HepG2 (cell line): ENCODE data around the gene CAVIN2. TPM values are rescaled to one million over a fixed set of nuclear protein-coding genes. Genes with fewer than 3 reads are reported as not detected.

Experiments
- ATAC-seq: fragments of 200-7000 bp; cut with Tn5 transposase; 3 replicates; pipeline ENCODE4 v1.9.1; 2020; ENCODE audit warnings: mild to moderate bottlenecking, moderate library complexity
- BruUV-seq: library from RNA; stranded (reverse); fragments of 400-500 nt; replicated peaks from 2 replicates; lab custom pipeline; 2021; lab: Mats Ljungman, UMichigan
- CTCF ChIA-PET: fragments of 300-600 bp; formaldehyde crosslinking; extraction: SDS; loops from one replicate; lab custom pipeline; 2021; ENCODE audit warnings: low total read pairs, inconsistent platforms, low intra/inter-chr PET ratio; lab: Yijun Ruan, JAX
- POLR2A ChIA-PET: fragments of 350-600 bp; sonication (Branson Sonifier 250); formaldehyde crosslinking; loops from one replicate; lab custom pipeline; 2020; ENCODE audit warnings: antibody characterized with exemption, inconsistent platforms; lab: Yijun Ruan, JAX
- DNase-seq: peaks from one replicate; pipeline ENCODE4 v3.0.0-alpha.2; 2015; ENCODE audit warnings: low spot score
- FAIRE-seq: peaks from 3 replicates; lab custom pipeline; 2011; peaks lifted over from hg19 to GRCh38; lab: Jason Lieb, UNC
- H2AFZ ChIP-seq: one replicate; pipeline ENCODE4 v1.6.1; 2011; ENCODE audit warnings: low read length, inconsistent platforms
- H3K27ac ChIP-seq: fragments of 300-600 bp; 3 replicates; pipeline ENCODE4 v1.8.0; 2011; ENCODE audit warnings: mixed run types, mild to moderate bottlenecking, mixed read lengths, low read length, inconsistent platforms; ENCODE audit not compliant: insufficient read depth; ENCODE audit errors: extremely low read length
- H3K27me3 ChIP-seq, 2 experiments: fragments of 200-600 bp in 1 of 2; 2 replicates in 1 of 2; 3 replicates in 1 of 2; pipeline versions ENCODE4 v1.6.0 to v1.8.0; 2011; ENCODE audit warnings: low read length in 2 of 2, mild to moderate bottlenecking in 2 of 2, moderate library complexity in 2 of 2, inconsistent platforms in 1 of 2; ENCODE audit not compliant: insufficient read depth in 2 of 2, control insufficient read depth in 1 of 2
- H3K36me3 ChIP-seq, 2 experiments: fragments of 200-600 bp in 1 of 2; replicated peaks in 1 of 2; 2 replicates in 1 of 2; 3 replicates in 1 of 2; pipeline versions ENCODE4 v1.5.1 to v1.8.0; 2011; ENCODE audit warnings: low read length in 2 of 2, inconsistent platforms in 1 of 2; ENCODE audit not compliant: insufficient read depth in 2 of 2, control insufficient read depth in 1 of 2
- H3K4me1 ChIP-seq: 2 replicates; pipeline ENCODE4 v1.5.1; 2012; ENCODE audit warnings: low read length, inconsistent platforms; ENCODE audit not compliant: insufficient read depth
- H3K4me2 ChIP-seq: 2 replicates; pipeline ENCODE4 v1.6.0; 2011; ENCODE audit warnings: low read depth, low read length, inconsistent platforms
- H3K4me3 ChIP-seq, 3 experiments: fragments of 200-600 bp in 1 of 3; sonication (generic), shearing (Covaris generic) in 1 of 3; replicated peaks in 1 of 3; 2 replicates each; pipeline ENCODE4 v1.5.1; 2011 to 2016; ENCODE audit warnings: low read length in 3 of 3, inconsistent platforms in 2 of 3, low read depth in 2 of 3, mild to moderate bottlenecking in 2 of 3, control low read depth in 1 of 3, mixed read lengths in 1 of 3; ENCODE audit not compliant: insufficient read depth in 1 of 3
- H3K79me2 ChIP-seq: one replicate; pipeline ENCODE4 v1.6.1; 2011; ENCODE audit warnings: low read length, inconsistent platforms; ENCODE audit not compliant: insufficient read depth
- H3K9ac ChIP-seq: 2 replicates; pipeline ENCODE4 v1.6.0; 2011; ENCODE audit warnings: mild to moderate bottlenecking, low read depth, low read length, inconsistent platforms; ENCODE audit not compliant: insufficient read depth
- H3K9me3 ChIP-seq: 2 replicates; pipeline ENCODE4 v1.5.1; 2012; ENCODE audit warnings: mild to moderate bottlenecking, low read length
- H4K20me1 ChIP-seq: 2 replicates; pipeline ENCODE4 v1.6.0; 2011; ENCODE audit warnings: inconsistent platforms, mild to moderate bottlenecking, low read length, moderate library complexity; ENCODE audit not compliant: insufficient read depth
- ARID4A ChIP-seq: sonication (generic); formaldehyde crosslinking; IDR thresholded peaks from 2 replicates; pipeline ENCODE4 v1.5.0; 2020; ENCODE audit warnings: mild to moderate bottlenecking, missing genetic modification reagents, borderline replicate concordance
- HNF4A ChIP-seq: sonication (generic); formaldehyde crosslinking; IDR thresholded peaks from 2 replicates; pipeline ENCODE4 v1.4.0; 2020; ENCODE audit warnings: missing genetic modification reagents
- NFAT5 ChIP-seq: sonication (generic); formaldehyde crosslinking; IDR thresholded peaks from 2 replicates; pipeline ENCODE4 v1.4.0; 2020; ENCODE audit warnings: missing genetic modification reagents
- TFDP2 ChIP-seq: sonication (generic); formaldehyde crosslinking; IDR thresholded peaks from 2 replicates; pipeline ENCODE4 v1.4.0; 2020; ENCODE audit warnings: missing genetic modification reagents
- ZNF556 ChIP-seq: sonication (generic); formaldehyde crosslinking; IDR thresholded peaks from 2 replicates; pipeline ENCODE4 v1.4.0; 2020; ENCODE audit warnings: mild to moderate bottlenecking, missing genetic modification reagents, borderline replicate concordance
- ZNF563 ChIP-seq: sonication (generic); formaldehyde crosslinking; IDR thresholded peaks from 2 replicates; pipeline ENCODE4 v1.8.0; 2022; ENCODE audit warnings: mild to moderate bottlenecking, moderate library complexity, missing genetic modification reagents
- WGBS: methylation state at CpG from one replicate; pipeline ENCODE4 v1.1.6; 2017; ENCODE audit warnings: low lambda C conversion rate; 5-methylcytosine and 5-hydroxymethylcytosine counted together
- in situ Hi-C: cut with HindIII; loops from 2 replicates; pipeline ENCODE4 v1.10.0; 2017; ENCODE audit warnings: low pct_unique_long_range_greater_than_20kb; ENCODE audit not compliant: extremely low pct_ligation_motif_present
- intact Hi-C: fragments of 100-400 bp; cut with micrococcal nuclease; formaldehyde crosslinking; loops from one replicate; pipeline ENCODE4 v1.10.0; 2022; ENCODE audit not compliant: unreplicated experiment
- polyA plus RNA-seq, 8 experiments: library from polyadenylated mRNA; depleted of rRNA in 3 of 8; stranded (reverse) in 7 of 8; unstranded in 1 of 8; fragments of >200 nt; fragmentation: Illumina TruSeq in 4 of 8; extraction: Trizol in 4 of 8; gene quantifications; 2 replicates each; pipeline versions ENCODE4 v1.2.1 to v1.2.3, GENCODE V29; 2011 to 2016; ENCODE audit warnings: low read depth in 4 of 8, missing spikeins in 1 of 8, mixed read lengths in 1 of 8; ENCODE audit not compliant: insufficient read depth in 1 of 8
- total RNA-seq, 5 experiments: library from RNA; depleted of rRNA; stranded (reverse); fragments of >200 nt; fragmentation: Illumina TruSeq; extraction: Trizol; gene quantifications; 2 replicates each; pipeline ENCODE4 v1.2.3, GENCODE V29; 2016; ENCODE audit warnings: low read depth in 1 of 5
- TF ChIP-seq, protein P1 (sequence below): fragments of 450-650 bp; IDR thresholded peaks from 2 replicates; pipeline ENCODE4 v1.6.1; 2017; ENCODE audit warnings: mild to moderate bottlenecking
- TF ChIP-seq, protein P2 (sequence below): sonication (generic); formaldehyde crosslinking; IDR thresholded peaks from 2 replicates; pipeline ENCODE4 v1.9.0; 2022; ENCODE audit warnings: missing genetic modification reagents, mild to moderate bottlenecking, borderline replicate concordance

The CAVIN2 gene
- total and polyA plus RNA-seq, 2 of the 13 experiments (the other 11 are each of a cell fraction or from before 2014, with no cell fraction given): 7.6 to 38.8 TPM

DNA sequence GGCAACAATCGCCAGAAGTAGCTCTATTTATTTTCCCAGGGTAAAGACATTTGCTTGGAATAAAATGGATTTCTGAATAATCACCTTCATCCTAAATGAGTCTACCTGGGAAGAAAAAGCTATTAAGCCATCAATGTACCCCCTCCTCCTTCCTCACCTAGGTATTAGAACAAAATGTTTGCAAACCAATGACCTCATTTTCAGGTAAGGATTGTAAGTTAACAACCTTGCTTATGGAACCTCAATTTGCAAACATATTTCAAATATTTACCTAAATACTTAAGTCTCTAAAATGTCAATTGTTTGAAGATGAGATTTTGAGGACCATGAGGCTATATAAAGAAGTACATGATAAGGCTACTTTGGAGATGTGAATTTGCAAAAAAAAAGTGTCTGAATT is 43.9 kb downstream of the CAVIN2 start:
- Histone ChIP-seq H3K9ac (no peak overlapping the region), H2AFZ (no peak overlapping the region), H3K79me2 (no peaks in the 10 kb centered on the region), H3K9me3 (no peaks in the 10 kb centered on the region), H3K27me3 (0 out of 5 replicates have a peak, but pooled peaks cover 0 to 4% of the 10 kb centered on the region in 2 experiments), H3K27ac (no peak overlapping the region), H4K20me1 (no peaks in the 10 kb centered on the region), H3K4me3 (no peak overlapping the region), H3K36me3 (no peaks in the 10 kb centered on the region), H3K4me2 (no peak overlapping the region), H3K4me1 (peaks cover 5% of the 10 kb centered on the region)
- BruUV-seq: no TSS peak
- DNase-seq: no peak
- intact Hi-C loops: no loop called here
- no peak for FAIRE-seq
- in situ Hi-C loops: no loop called here
- ChIA-PET CTCF (no interaction called here), POLR2A (no interaction called here)
- 65% methylated on average over 1 of the region's 1 CpG for WGBS
- ATAC-seq: no peak
- TF ChIP-seq TFDP2 (no peak), HNF4A (CRISPR knock-in tag) (no peak), ZNF556 (no peak), ZNF563 (CRISPR knock-in tag) (no peak), ARID4A (no peak), NFAT5 (CRISPR knock-in tag) (no peak)
- TF ChIP-seq, protein P1, sequence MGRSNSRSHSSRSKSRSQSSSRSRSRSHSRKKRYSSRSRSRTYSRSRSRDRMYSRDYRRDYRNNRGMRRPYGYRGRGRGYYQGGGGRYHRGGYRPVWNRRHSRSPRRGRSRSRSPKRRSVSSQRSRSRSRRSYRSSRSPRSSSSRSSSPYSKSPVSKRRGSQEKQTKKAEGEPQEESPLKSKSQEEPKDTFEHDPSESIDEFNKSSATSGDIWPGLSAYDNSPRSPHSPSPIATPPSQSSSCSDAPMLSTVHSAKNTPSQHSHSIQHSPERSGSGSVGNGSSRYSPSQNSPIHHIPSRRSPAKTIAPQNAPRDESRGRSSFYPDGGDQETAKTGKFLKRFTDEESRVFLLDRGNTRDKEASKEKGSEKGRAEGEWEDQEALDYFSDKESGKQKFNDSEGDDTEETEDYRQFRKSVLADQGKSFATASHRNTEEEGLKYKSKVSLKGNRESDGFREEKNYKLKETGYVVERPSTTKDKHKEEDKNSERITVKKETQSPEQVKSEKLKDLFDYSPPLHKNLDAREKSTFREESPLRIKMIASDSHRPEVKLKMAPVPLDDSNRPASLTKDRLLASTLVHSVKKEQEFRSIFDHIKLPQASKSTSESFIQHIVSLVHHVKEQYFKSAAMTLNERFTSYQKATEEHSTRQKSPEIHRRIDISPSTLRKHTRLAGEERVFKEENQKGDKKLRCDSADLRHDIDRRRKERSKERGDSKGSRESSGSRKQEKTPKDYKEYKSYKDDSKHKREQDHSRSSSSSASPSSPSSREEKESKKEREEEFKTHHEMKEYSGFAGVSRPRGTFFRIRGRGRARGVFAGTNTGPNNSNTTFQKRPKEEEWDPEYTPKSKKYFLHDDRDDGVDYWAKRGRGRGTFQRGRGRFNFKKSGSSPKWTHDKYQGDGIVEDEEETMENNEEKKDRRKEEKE: no peak
- TF ChIP-seq, protein P2, sequence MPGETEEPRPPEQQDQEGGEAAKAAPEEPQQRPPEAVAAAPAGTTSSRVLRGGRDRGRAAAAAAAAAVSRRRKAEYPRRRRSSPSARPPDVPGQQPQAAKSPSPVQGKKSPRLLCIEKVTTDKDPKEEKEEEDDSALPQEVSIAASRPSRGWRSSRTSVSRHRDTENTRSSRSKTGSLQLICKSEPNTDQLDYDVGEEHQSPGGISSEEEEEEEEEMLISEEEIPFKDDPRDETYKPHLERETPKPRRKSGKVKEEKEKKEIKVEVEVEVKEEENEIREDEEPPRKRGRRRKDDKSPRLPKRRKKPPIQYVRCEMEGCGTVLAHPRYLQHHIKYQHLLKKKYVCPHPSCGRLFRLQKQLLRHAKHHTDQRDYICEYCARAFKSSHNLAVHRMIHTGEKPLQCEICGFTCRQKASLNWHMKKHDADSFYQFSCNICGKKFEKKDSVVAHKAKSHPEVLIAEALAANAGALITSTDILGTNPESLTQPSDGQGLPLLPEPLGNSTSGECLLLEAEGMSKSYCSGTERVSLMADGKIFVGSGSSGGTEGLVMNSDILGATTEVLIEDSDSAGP (CRISPR knock-in tag): no peak
